Astrocyte (in vitro differentiated cells and primary cell): ENCODE results near the gene ADAM19.

Experiments used
- CTCF ChIP-seq: IDR thresholded peaks from 2 replicates; pipeline ENCODE4 v1.5.1; 2011; ENCODE audit warnings: low read depth, mild to moderate bottlenecking, inconsistent platforms, low read length, moderate library complexity; ENCODE audit not compliant: insufficient read depth
- EZH2 ChIP-seq: IDR thresholded peaks from 2 replicates; pipeline ENCODE4 v1.6.1; 2012; ENCODE audit warnings: mild to moderate bottlenecking, low read length, inconsistent platforms; ENCODE audit not compliant: insufficient read depth

DNA sequence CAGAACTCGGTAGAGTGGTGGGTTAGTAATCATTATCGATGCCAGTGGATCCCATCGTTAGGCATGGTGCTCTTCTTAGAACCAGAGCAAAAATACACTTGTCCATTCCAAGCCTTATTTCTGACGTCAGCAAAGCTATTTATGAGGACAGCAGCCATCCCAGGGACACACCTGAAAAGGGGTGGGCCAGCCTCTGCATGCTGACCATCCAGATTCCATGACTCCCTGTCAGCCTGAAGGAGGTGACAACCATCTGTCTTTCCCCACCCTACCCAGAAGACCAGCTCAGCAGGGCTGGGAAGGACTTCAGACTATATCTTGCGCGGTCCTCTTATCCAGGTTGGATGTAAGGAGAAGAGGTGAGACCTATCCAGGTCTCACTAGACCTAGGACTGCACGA is 121.3 kb downstream of the ADAM19 start:
- TF ChIP-seq CTCF (no peak), EZH2 (no peak)
